Cardiac fibroblast (primary cell): ENCODE measurements around the gene CBL.

ENCODE experiments used
- DNase-seq, 2 donors: peaks; one replicate each; pipeline versions ENCODE4 v3.0.0 to v3.0.0-alpha.2; 2010; ENCODE audit warnings: low read depth in 2 of 2
- H3K4me3 ChIP-seq, 2 donors: replicated peaks in 1 of 2; 1 replicate in 1 of 2; 2 replicates in 1 of 2; pipeline ENCODE4 v1.5.1; 2011; ENCODE audit warnings: low read depth in 2 of 2, low read length in 2 of 2, mild to moderate bottlenecking in 2 of 2, moderate library complexity in 1 of 2
- CTCF ChIP-seq: IDR thresholded peaks from one replicate; pipeline ENCODE4 v1.5.1; 2011; ENCODE audit warnings: low read depth, mild to moderate bottlenecking, low read length, inconsistent platforms

CBL gene

GRCh38 chr11:119335091-119335654, 129.0 kb downstream of the CBL start:
- peak overlapping the region; percentile 86 to 96 for H3K4me3 ChIP-seq
- no peak for TF ChIP-seq CTCF
- DNase-seq, result no peak

- DNase-seq, result no peak
- TF ChIP-seq CTCF, result no peak
- H3K4me3 ChIP-seq, result peak overlapping the region in 1 of 2 donors; percentile 96
These were observed 129.8 kb downstream of the CBL start for GRCh38 chr11:119335655-119336543.

- no peak for TF ChIP-seq CTCF
- no peak overlapping the region for H3K4me3 ChIP-seq
- no peak for DNase-seq
These were observed 130.8 kb downstream of the CBL start for GRCh38 chr11:119336744-119337469.

- no peak for TF ChIP-seq CTCF
- H3K4me3 ChIP-seq, result peak overlapping the region in 1 of 2 donors; percentile 7
- peak; percentile 21 to 60 for DNase-seq
These were observed 131.6 kb downstream of the CBL start for GRCh38 chr11:119337581-119338317.

GRCh38 chr11:119338318-119338890, 132.3 kb downstream of the CBL start:
- H3K4me3 ChIP-seq, result peak overlapping the region in 1 of 2 donors; percentile 64
- TF ChIP-seq CTCF, result peak; percentile 85
- DNase-seq, result peak; percentile 76 to 82
